GM12892 (cell line): ENCODE measurements around the gene TBC1D14.

Experiments
- POLR2A ChIP-seq: IDR thresholded peaks from 2 replicates; pipeline ENCODE4 v1.6.1; 2011; ENCODE audit warnings: low read depth, low read length, control low read depth
- TAF1 ChIP-seq: IDR thresholded peaks from 2 replicates; pipeline ENCODE4 v1.6.1; 2011; ENCODE audit warnings: low read depth, mild to moderate bottlenecking, control low read depth, low read length, borderline replicate concordance

DNA sequence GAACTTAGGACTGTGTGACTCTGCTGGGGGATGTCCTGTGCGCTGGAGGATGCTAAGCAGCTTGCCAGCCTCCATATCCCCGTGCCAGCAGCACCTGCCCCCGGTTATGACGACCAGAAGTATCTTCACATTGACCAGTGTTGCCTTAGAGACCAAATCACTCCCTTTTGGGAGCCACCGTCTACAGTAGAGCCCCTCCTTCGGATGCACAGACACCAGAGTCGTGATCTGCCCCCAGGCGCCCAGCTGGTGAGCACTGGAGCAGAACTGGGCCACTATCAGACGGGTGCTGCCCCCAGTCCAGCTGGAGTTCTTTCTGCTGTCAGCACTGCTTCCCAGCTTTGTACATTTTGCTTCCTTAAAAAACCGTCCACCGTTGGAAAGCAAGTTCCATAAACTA lies 103.5 kb downstream of the TBC1D14 start:
- TF ChIP-seq POLR2A (no peak), TAF1 (no peak)
